Endothelial cell of umbilical vein (primary cell): ENCODE measurements around the gene TTYH3. TPM values are rescaled to one million over a fixed set of nuclear protein-coding genes. Genes with fewer than 3 reads are reported as not detected.

ENCODE experiments used
- BruUV-seq: library from RNA; stranded (reverse); fragments of 400-500 nt; replicated peaks from 2 replicates; lab custom pipeline; 2021; lab: Mats Ljungman, UMichigan
- CTCF ChIA-PET: fragments of 300-600, 350-600 bp; sonication (Branson Sonifier 250); formaldehyde crosslinking; loops from one replicate; lab custom pipeline; 2021; ENCODE audit warnings: antibody characterized with exemption, inconsistent platforms; lab: Charles Lee
- POLR2A ChIA-PET: fragments of 300-600, 350-600 bp; sonication (Branson Sonifier 250); formaldehyde crosslinking; loops from one replicate; lab custom pipeline; 2021; ENCODE audit warnings: antibody characterized with exemption, inconsistent platforms; lab: Charles Lee
- DNase-seq: peaks from one replicate; pipeline ENCODE4 v3.0.0-alpha.2; 2011; ENCODE audit warnings: low read depth, low spot score
- FAIRE-seq: peaks from 2 replicates; lab custom pipeline; 2011; peaks lifted over from hg19 to GRCh38; lab: Jason Lieb, UNC
- H2AFZ ChIP-seq: 2 replicates; pipeline ENCODE4 v1.6.0; 2012; ENCODE audit warnings: low read depth, low read length, control low read depth, inconsistent platforms
- H3K27ac ChIP-seq: 2 replicates; pipeline ENCODE4 v1.5.1; 2011; ENCODE audit warnings: low read depth, mild to moderate bottlenecking, control low read depth, low read length, moderate library complexity; ENCODE audit not compliant: insufficient read depth
- H3K27me3 ChIP-seq, 2 experiments: 2 replicates each; pipeline versions ENCODE4 v1.6.0 to v1.6.1; 2011; ENCODE audit warnings: low read length in 2 of 2, mixed read lengths in 1 of 2; ENCODE audit not compliant: control insufficient read depth in 2 of 2, insufficient read depth in 2 of 2
- H3K36me3 ChIP-seq, 2 experiments: 2 replicates in 1 of 2; 3 replicates in 1 of 2; pipeline ENCODE4 v1.5.1; 2011; ENCODE audit warnings: low read length in 2 of 2, mild to moderate bottlenecking in 1 of 2, moderate library complexity in 1 of 2; ENCODE audit not compliant: control insufficient read depth in 2 of 2, insufficient read depth in 2 of 2; ENCODE audit errors: extremely low read depth in 1 of 2
- H3K4me1 ChIP-seq: 3 replicates; pipeline ENCODE4 v1.5.1; 2011; ENCODE audit warnings: mild to moderate bottlenecking, low read length; ENCODE audit not compliant: control insufficient read depth, insufficient read depth; ENCODE audit errors: extremely low read depth
- H3K4me2 ChIP-seq: 2 replicates; pipeline ENCODE4 v1.6.1; 2011; ENCODE audit warnings: low read length, control low read depth, mixed read lengths; ENCODE audit not compliant: insufficient read depth
- H3K4me3 ChIP-seq, 3 experiments: fragments of 200-600 bp in 1 of 3; sonication (generic), shearing (Covaris generic) in 1 of 3; replicated peaks in 1 of 3; 2 replicates each; pipeline ENCODE4 v1.5.1; 2011 to 2016; ENCODE audit warnings: control low read depth in 3 of 3, low read length in 3 of 3, mild to moderate bottlenecking in 2 of 3, inconsistent platforms in 1 of 3, low read depth in 1 of 3, moderate library complexity in 1 of 3; ENCODE audit not compliant: insufficient read depth in 1 of 3
- H3K79me2 ChIP-seq: 2 replicates; pipeline ENCODE4 v1.6.0; 2012; ENCODE audit warnings: low read length, inconsistent platforms; ENCODE audit not compliant: control insufficient read depth, insufficient read depth
- H3K9ac ChIP-seq: replicated peaks from 2 replicates; pipeline ENCODE3; 2011; ENCODE audit warnings: low read length, control low read depth; ENCODE audit not compliant: insufficient read depth; ENCODE audit errors: extremely low read depth
- H3K9me1 ChIP-seq: replicated peaks from 3 replicates; pipeline ENCODE4 v1.6.0; 2011; ENCODE audit warnings: mild to moderate bottlenecking, low read length; ENCODE audit not compliant: control insufficient read depth, insufficient read depth; ENCODE audit errors: extremely low read depth
- H3K9me3 ChIP-seq: replicated peaks from 2 replicates; pipeline ENCODE4 v1.5.1; 2012; ENCODE audit warnings: low read length, inconsistent platforms; ENCODE audit not compliant: control insufficient read depth, insufficient read depth
- H4K20me1 ChIP-seq: replicated peaks from 2 replicates; pipeline ENCODE3; 2011; ENCODE audit warnings: mild to moderate bottlenecking, low read length; ENCODE audit not compliant: control insufficient read depth, insufficient read depth; ENCODE audit errors: extremely low read depth
- CTCF ChIP-seq, 2 donors: IDR thresholded peaks; 1 replicate in 1 of 2; 2 replicates in 1 of 2; pipeline ENCODE4 v1.5.1; 2011; ENCODE audit warnings: low read length in 2 of 2, mild to moderate bottlenecking in 2 of 2, moderate library complexity in 2 of 2, control low read depth in 1 of 2, inconsistent platforms in 1 of 2, low read depth in 1 of 2; ENCODE audit not compliant: insufficient read depth in 1 of 2; ENCODE audit errors: extremely low read depth in 1 of 2
- EZH2 ChIP-seq: IDR thresholded peaks from 2 replicates; pipeline ENCODE4 v1.6.1; 2012; ENCODE audit warnings: borderline replicate concordance, low read depth, mild to moderate bottlenecking, moderate library complexity, low read length, inconsistent platforms; ENCODE audit not compliant: severe bottlenecking
- FOS ChIP-seq: IDR thresholded peaks from 2 replicates; pipeline ENCODE4 v1.6.1; 2011; ENCODE audit warnings: mild to moderate bottlenecking, low read length, moderate library complexity, borderline replicate concordance; ENCODE audit not compliant: insufficient read depth
- GATA2 ChIP-seq: IDR thresholded peaks from 2 replicates; pipeline ENCODE4 v1.7.0; 2011; ENCODE audit warnings: low read depth, mild to moderate bottlenecking, moderate library complexity, mixed read lengths, low read length; ENCODE audit not compliant: insufficient read length, insufficient read depth
- JUN ChIP-seq: IDR thresholded peaks from 2 replicates; pipeline ENCODE4 v1.6.1; 2011; ENCODE audit warnings: borderline replicate concordance, low read depth; ENCODE audit not compliant: insufficient read length, insufficient read depth
- MAX ChIP-seq: IDR thresholded peaks from 2 replicates; pipeline ENCODE4 v1.6.1; 2011; ENCODE audit not compliant: insufficient read depth, insufficient read length
- MYC ChIP-seq: IDR thresholded peaks from one replicate; pipeline ENCODE4 v1.6.1; 2011; ENCODE audit warnings: mild to moderate bottlenecking, low read depth, low read length
- POLR2A ChIP-seq: IDR thresholded peaks from 2 replicates; pipeline ENCODE4 v1.6.1; 2012; ENCODE audit warnings: low read depth, mild to moderate bottlenecking, control low read depth, low read length
- POLR2AphosphoS5 ChIP-seq: IDR thresholded peaks from 2 replicates; pipeline ENCODE4 v1.6.1; 2012; ENCODE audit warnings: low read depth, mild to moderate bottlenecking, control low read depth, low read length, moderate library complexity; ENCODE audit not compliant: insufficient read depth
- dilution Hi-C: fragments of 300-500 bp; cut with MboI; formaldehyde crosslinking; loops from one replicate; pipeline ENCODE4 v1.15.0; 2019; ENCODE audit warnings: low sequenced_read_pairs; ENCODE audit not compliant: extremely low pct_ligation_motif_present
- intact Hi-C: fragments of 100-400 bp; cut with micrococcal nuclease; formaldehyde crosslinking; loops from one replicate; pipeline ENCODE4 v1.10.0; 2022
- polyA plus RNA-seq, 4 experiments: library from polyadenylated mRNA; depleted of rRNA in 3 of 4; stranded (reverse) in 3 of 4; unstranded in 1 of 4; fragments of >200 nt; gene quantifications; 2 replicates each; pipeline versions ENCODE4 v1.2.1 to v1.2.3, GENCODE V29; 2011 to 2012; ENCODE audit warnings: missing spikeins in 1 of 4
- total RNA-seq: library from RNA; stranded (reverse); gene quantifications from 2 replicates; pipeline ENCODE4 v1.2.3, GENCODE V29; 2021

The TTYH3 gene
- total and polyA plus RNA-seq, 2 donors (not counting 3 experiments of a cell fraction or from before 2014, with no cell fraction given), result 143 to 280 TPM

- FAIRE-seq (no peak), DNase-seq (no peak)
- ChIA-PET POLR2A (no interaction called here), CTCF (interaction anchor here (5.4 kb wide), 1 partner anchor 39 kb away, joined by 55 read pairs; no protein-coding TSS in a partner anchor)
- Histone ChIP-seq H3K27me3 (no peaks in the 10 kb centered on the region), H4K20me1 (no peaks in the 10 kb centered on the region), H3K27ac (no peak overlapping the region), H3K4me2 (no peak overlapping the region), H3K4me1 (peaks cover 31% of the 10 kb centered on the region), H3K4me3 (no peak overlapping the region), H3K9me1 (no peaks in the 10 kb centered on the region), H3K79me2 (peaks cover 39% of the 10 kb centered on the region), H2AFZ (no peak overlapping the region), H3K36me3 (peaks cover 15 to 31% of the 10 kb centered on the region in 2 experiments), H3K9ac (no peak overlapping the region), H3K9me3 (no peaks in the 10 kb centered on the region)
- no peak for TF ChIP-seq MYC
- BruUV-seq, result no TSS peak
- dilution Hi-C loops (no loop called here), intact Hi-C loops (no loop called here)
Observed at GRCh38 chr7:2646336-2646679, 14.5 kb downstream of the TTYH3 start.

GRCh38 chr7:2646680-2647571 lies 15.1 kb downstream of the TTYH3 start:
- Histone ChIP-seq H3K9me3 (no peaks in the 10 kb centered on the region), H3K27ac (no peak overlapping the region), H4K20me1 (no peaks in the 10 kb centered on the region), H3K9me1 (no peaks in the 10 kb centered on the region), H2AFZ (no peak overlapping the region), H3K9ac (no peak overlapping the region), H3K36me3 (peaks cover 15 to 34% of the 10 kb centered on the region in 2 experiments), H3K27me3 (no peaks in the 10 kb centered on the region), H3K4me3 (no peak overlapping the region), H3K4me2 (no peak overlapping the region), H3K79me2 (peaks cover 38% of the 10 kb centered on the region), H3K4me1 (peaks cover 29% of the 10 kb centered on the region)
- ChIA-PET CTCF (no interaction called here), POLR2A (no interaction called here)
- DNase-seq, result no peak
- intact Hi-C loops, result no loop called here
- no peak for TF ChIP-seq FOS
- no peak for TF ChIP-seq MAX
- no peak for TF ChIP-seq MYC
- TF ChIP-seq JUN, result no peak
- TF ChIP-seq POLR2AphosphoS5, result no peak
- TF ChIP-seq GATA2, result no peak
- TF ChIP-seq POLR2A, result no peak
- no peak for TF ChIP-seq CTCF (IDR thresholded peaks at IDR 0.05; ENCODE audit: extremely low read depth in 1 of 2, insufficient read depth in 1 of 2, low read depth in 1 of 2, low read length in 2 of 2)
- no peak for TF ChIP-seq EZH2
- TSS peak; percentile 51 for BruUV-seq
- no peak for FAIRE-seq
- dilution Hi-C loops, result no loop called here
